Pons (tissue), 1 donor: ENCODE measurements around the gene FANK1.
A peak's percentile ranks its signal among the peaks of the same experiment; 100 is the strongest.

Experiments
- DNase-seq: peaks from one replicate; pipeline ENCODE4 v3.0.0-alpha.2; 2016; ENCODE audit warnings: low spot score

The FANK1 gene

DNA sequence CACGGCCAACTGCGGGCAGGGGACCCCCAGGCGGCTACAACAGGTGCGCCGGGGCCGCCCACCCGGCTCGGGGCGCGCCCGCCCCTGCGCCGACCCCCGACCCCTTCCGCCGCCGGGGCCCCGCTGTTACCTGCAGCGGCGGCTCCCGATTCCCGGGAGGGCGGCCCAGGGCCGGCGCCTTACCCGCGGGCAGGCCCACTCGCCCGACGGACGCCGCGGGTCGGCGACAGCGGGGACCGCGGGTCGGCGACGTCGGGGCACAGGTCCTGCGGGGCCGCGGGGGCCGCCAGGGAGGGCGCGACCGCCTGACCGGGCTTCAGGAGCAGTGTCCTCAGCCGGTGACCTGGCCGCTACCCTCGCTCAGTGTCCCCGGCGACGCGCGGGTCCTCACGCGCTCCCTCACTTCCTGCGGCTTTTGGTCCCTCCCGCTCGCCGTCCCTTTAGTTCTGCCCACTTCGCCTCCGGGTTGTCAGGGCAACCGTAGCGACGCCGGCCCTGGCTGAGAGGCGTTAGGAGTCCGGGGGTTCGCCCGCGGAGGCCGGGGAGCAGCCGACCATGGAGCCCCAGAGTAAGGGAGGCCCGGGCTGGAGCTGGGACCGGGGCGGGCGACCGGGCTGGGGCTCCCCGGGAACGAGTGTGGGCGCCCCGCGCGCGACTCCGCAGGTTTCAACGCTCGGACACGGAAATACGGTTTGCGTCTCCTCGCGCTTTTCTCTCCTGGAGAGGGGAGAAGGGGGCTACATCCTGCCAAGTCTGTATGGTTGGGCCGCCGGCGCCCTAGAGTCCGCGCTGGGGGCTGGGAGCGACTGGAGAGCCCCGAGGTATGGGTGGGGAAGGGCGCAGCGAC is at the start of gene FANK1:
FANK1 (plus strand) TSS at position 477 of the 847 bp plus-strand sequence; CDS start at position 556, 79 bp downstream.
- peak; percentile 73 for DNase-seq

GRCh38 chr10:125846894-125847293 is 49.5 kb upstream of the FANK1 start:
- no peak for DNase-seq

GRCh38 chr10:125848371-125848770 is 48.0 kb upstream of the FANK1 start:
- no peak for DNase-seq

DNA sequence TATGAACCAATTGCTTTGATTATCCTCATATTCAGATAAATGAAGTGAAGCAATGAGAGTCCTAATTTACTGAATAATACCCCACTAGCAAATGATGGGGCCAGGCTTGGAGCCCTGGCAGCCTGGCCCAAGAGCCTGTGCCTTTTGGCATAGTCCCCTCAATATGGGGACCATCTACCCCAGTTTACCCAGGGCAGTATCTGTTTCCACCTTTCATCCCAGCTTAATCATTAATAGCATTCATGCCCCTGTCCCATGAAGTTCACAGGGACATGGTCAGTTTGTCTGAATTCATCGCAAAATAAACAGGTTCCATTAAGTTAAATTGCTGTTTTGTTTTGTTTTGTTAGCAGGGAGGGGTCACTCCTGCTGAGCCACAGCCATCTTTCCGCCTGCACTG is 47.5 kb upstream of the FANK1 start:
- DNase-seq = no peak

DNA sequence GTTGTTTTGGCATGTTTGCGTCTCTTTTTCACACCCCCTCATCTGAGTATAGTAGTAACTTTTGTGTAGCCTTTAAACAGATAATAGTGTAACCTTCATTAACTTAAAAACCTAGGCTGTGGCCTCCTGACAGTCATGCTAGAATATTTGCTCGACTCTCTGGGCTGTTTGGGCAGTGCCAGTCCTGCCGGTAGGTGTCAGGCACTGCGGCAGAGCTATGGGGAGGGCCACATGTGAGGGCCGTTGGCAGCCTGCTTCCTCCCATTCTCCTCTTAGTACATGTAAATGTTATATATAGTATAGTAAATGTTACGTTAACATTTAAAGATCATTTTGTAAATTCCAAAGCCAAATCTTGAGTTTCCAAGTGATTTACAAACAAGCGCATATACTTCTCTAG is 46.9 kb upstream of the FANK1 start:
- DNase-seq = no peak

DNA sequence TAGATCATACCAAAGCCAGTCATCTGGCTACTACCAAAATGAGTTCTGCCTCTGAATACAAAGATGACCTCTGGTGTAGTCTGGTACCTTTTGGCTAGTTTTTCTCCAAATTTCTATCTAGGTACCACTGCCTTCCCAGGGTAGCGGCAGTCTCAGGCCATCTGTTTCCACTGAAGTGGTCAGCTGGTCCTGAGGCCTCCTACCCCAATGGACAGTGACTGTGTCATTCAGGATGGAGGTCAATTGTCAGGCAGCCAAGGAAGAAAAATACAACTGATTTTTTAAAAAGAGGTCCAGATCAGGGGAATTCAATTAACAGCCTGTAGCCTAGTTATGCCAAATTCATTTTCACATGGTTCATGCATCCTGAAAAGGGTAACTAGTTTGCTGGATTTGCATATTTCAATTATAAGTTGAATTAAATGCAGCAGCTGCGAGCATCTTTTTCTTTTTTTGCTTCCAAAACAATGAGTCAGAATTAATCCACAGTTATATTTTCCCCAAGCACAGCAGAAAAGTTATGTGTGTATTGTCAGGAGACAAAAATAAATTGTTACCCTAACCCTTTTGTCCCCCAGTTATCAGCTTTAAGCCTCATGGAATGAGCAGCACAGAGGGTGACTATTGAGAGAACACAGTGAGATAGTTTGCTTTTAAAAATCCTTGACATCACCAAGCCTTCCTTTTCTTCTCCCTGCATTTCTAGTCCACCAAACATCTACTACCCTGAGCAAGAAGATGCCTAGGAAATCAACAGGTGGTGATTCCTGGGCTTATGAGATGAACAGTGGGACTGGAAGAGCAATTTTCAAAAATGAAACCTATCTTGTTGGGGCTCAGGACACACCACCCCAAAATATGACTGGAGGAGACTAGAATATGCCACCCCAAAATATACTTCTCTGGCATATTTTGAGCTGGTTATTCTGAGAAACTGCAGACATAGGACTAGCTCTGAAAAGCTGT is 45.3 kb upstream of the FANK1 start:
- no peak for DNase-seq

DNA sequence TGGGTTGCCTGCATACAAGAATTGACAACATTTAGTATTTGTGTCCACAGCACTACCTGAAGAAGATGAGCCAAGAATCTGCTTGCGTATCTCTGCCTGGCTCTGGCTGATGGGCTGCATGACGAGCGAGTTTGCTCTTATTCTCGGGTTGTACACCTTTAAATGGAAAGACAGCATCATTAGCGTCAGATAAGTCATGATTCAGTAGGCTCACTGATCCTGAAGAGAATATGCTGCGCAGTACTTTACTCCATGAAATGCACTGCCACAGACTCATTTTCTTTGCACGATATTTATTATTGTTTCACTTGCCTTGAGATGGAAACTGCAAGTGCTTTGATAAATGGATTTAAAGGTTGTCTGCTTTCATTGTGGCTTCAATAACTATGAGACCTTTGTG is 43.9 kb upstream of the FANK1 start:
- no peak for DNase-seq

GRCh38 chr10:125857185-125857760 is 39.1 kb upstream of the FANK1 start:
- no peak for DNase-seq

GRCh38 chr10:125859128-125859817 is 37.1 kb upstream of the FANK1 start:
- no peak for DNase-seq

DNA sequence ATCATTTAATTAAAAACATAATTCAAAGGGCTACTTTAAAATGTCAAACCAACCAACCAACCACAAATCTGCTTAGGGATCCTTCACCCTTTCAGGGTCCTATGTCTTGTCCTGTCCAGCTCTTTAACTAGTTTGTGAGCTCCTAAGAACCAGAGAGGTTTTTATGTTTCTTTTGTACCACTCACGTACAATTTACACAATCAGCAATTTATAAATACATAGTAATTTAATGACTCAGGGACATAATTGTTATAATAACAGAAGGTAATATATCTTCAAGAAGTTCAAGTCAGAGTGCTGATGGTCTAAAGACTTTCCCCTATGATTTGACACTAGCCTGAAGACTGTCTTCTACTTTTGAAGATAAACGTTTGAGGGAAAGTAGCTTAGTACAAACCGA is 31.2 kb upstream of the FANK1 start:
- no peak for DNase-seq

- no peak for DNase-seq
Measured at GRCh38 chr10:125866421-125867029, 29.8 kb upstream of the FANK1 start.

- DNase-seq = peak; percentile 44
Measured at GRCh38 chr10:125868372-125868975, 27.9 kb upstream of the FANK1 start.

GRCh38 chr10:125871338-125871737 is 25.0 kb upstream of the FANK1 start:
- no peak for DNase-seq

- no peak for DNase-seq
Measured at GRCh38 chr10:125878957-125879835, 17.2 kb upstream of the FANK1 start.

- DNase-seq = no peak
Measured at GRCh38 chr10:125880719-125881118, 15.6 kb upstream of the FANK1 start.

GRCh38 chr10:125881192-125881591 is 15.2 kb upstream of the FANK1 start, which contains the start of gene DHX32:
Gene DHX32 (minus strand): TSS chr10:125881292. CDS start chr10:125880824, 468 bp downstream.
- no peak for DNase-seq

DNA sequence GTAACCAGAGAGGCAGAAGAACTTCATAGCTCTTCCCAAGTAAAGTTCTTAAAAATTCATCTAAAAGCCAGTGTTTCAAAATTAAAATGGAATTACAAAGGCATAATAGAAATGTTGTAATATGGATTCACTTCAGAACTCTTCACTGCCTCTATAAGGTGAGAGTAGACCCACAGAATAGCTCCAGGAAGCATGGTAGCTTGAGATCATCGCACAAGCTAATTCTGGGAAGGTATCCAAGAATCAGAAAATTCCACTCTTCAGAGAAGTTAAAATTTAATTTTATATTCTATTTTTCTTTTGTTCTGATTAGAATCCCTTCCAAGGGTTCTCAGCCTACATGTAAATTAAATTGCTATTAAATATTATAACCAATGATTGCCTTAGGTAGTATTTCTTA is 13.8 kb upstream of the FANK1 start:
- no peak for DNase-seq

DNA sequence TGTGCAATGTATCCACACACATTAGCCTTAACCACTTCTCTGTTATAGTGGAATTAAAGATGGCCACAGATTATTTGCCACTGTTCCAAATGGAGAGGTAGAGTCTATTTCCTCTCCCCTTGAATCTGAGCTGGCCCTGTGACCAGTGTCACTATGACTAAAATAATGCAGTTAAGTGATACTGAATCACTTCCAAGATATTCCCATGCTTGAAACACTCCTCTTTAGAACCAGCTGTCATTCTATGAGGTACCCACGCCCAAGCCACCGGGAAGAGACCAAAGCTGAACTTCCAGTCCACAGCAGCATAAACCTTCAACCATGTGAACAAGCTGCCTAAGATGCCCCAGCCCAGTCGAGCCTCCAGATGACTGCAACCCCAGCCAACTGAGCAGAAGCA is 13.2 kb upstream of the FANK1 start:
- DNase-seq = no peak

- DNase-seq = no peak
Measured at GRCh38 chr10:125886914-125887512, 9.4 kb upstream of the FANK1 start.
